HG03342 (cell line): ENCODE measurements around the gene CAP1.
"Not testable (repeated sequence)": the region's sequence is repeated elsewhere in the genome, so short reads cannot be mapped to it uniquely, and the experiment has no call there.

Source experiments
- ATAC-seq: cut with Tn5 transposase; IDR thresholded peaks from one replicate; pipeline ENCODE4 v1.9.1; 2021; ENCODE audit warnings: mild to moderate bottlenecking, moderate library complexity; ENCODE audit not compliant: unreplicated experiment

CAP1 gene

GRCh38 chr1:40030528-40031135 is 9.9 kb upstream of the CAP1 start:
- ATAC-seq, result no peak

DNA sequence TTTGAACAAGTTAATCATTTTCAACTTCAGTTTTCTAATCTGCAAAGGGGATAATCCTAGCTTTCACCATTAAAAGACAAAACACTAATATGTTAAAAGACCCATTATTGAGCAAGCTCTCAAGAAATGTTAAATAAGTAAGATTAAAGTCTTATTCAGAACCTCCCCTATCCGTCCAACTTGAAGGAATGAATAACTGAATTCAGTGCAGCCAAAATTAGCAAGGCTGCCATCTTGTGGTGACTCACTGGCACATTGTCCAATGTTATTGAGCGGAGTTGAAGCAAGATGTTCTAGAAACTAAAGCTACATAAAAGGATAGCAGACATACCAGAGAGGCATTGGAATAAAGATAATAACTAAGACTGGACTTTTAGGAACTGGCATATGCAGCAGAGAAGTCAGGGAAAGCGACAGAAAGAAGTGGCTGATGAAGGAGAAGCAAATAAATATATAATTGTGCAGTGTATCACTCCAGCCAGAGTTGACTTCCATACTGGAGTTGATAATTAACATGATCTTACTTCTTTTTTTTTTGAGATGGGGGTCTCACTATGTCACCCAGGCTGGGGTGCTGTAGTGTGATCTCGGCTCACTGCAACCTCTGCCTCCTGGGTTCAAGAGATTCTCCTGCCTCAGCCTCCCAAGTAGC is 8.2 kb upstream of the CAP1 start:
- no peak for ATAC-seq

GRCh38 chr1:40034869-40035268 is 5.7 kb upstream of the CAP1 start:
- no peak for ATAC-seq

DNA sequence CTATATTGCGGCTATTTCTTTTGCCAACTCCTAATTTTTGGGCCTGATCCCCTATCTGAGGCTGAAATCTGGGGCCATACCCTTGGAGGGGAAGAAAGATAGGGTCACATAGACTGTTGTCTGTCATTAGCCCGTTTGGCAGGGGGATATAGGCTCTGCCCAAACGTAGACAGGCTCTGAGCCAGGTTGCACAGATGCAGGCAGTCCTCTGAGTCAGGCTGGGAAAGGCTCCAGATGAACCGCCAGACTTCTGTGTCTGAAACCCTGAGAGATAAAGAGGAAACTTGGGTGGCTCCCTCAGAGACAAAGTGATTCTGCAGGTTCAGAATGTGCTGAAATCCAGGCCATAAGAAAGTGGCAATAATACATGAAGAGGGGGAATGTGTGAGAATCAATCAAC is 4.0 kb upstream of the CAP1 start:
- no peak for ATAC-seq

- not testable (repeated sequence) for ATAC-seq
These were observed 3.3 kb upstream of the CAP1 start for GRCh38 chr1:40037254-40037653.

DNA sequence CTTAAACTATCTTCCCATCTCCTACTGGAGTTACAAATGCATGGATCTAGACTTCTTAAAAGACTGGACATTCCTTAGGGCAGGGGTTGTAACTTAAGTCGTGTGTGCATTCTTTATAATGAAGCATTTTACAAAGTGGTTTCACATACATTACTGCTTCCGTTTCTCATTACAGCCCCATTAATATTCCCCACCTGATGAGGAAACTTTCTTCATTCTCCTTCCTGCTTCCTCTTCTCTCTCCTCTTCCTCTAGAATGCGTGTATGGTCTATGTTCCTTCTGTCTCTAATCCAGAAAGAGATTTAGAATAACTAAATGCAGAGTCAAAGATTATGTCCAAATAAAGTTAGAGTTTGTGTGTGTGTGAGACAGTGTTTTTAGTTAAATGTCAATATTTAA is 1.8 kb upstream of the CAP1 start:
- no peak for ATAC-seq

GRCh38 chr1:40039245-40039756 is 1.2 kb upstream of the CAP1 start:
- no peak for ATAC-seq

GRCh38 chr1:40039757-40040510 is 595 bp upstream of the CAP1 start:
- ATAC-seq, result peak; percentile 56

DNA sequence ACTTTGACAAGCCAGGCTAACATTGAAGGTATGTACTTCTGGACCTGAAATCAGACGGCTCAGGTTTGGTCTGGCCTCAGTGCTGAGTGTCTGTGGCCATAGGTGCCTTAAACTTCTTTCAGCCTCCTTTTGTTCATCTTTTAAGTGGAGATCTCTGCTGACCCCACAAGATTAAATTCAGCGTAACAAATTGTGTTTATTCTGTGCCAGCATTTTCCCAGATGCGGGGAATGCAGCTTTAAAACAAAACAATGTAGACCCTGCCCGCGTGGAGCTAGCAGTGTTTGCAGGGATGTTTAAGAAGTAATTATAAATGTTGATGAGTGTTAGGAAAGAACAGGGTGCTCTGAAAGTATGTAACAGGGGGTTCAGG is 923 bp downstream of the CAP1 start:
- no peak for ATAC-seq

- ATAC-seq, result no peak
These were observed 1.8 kb downstream of the CAP1 start for GRCh38 chr1:40042341-40042740.

DNA sequence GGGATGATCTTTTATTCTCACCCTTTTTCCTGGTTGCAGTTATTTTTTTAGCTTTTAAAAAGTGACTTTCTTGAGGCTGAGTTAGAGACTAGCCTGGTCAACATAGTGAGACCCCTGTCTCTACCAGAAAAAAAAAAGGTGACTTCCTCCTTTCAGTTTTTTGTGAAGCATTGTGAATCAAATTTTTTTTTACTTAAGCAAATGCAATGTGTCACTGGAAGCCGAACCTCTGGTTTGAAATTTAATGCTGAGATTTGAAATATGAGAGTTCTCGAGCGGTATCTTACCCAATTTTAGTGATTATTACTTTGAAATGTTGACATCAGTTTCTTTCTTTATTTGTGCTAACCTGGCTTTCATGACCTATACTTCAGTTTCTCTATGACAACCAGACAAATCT is 3.6 kb downstream of the CAP1 start:
- ATAC-seq, result no peak

DNA sequence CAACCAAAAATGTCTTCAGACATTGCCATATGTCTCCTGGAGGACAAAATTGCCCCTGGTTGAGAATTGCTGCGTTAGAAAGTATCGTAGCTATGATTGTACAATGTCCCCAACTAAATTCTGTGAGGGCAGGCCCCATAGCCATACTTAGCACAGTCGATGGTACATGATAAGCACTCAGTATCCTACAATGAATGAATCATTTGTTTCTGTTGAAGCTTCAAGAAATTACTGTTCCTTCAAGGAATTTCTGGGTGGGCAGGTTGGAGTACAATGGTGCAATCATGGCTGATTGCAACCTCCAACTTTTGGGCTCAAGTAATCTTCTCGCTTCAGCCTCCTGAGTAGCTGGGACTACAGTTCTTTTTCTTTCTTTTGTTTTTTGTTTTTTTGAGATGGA is 4.7 kb downstream of the CAP1 start:
- no peak for ATAC-seq

- no peak for ATAC-seq
These were observed 5.2 kb downstream of the CAP1 start for GRCh38 chr1:40045766-40046165.

DNA sequence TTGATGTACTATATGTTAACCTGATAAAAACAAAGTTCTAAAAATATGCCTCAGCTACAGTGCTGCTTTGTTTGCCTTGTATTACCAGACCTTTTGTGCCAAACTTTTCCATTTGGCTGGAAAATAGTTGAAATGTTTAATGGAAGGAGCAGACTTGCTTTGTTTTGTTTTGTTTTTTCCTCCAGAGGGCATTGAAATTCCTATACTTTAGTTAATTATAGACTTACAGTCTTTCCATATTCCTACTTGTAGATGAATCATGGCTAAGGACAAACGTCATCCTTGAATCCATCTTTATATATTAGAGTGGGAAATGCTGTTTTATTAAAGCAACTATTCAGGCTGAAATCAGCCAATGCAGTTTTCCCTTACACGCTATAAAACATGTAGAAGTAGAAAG is 6.7 kb downstream of the CAP1 start:
- ATAC-seq, result no peak

- no peak for ATAC-seq
These were observed 7.2 kb downstream of the CAP1 start for GRCh38 chr1:40047769-40048168.

GRCh38 chr1:40049725-40050124 is 9.2 kb downstream of the CAP1 start:
- ATAC-seq, result no peak

DNA sequence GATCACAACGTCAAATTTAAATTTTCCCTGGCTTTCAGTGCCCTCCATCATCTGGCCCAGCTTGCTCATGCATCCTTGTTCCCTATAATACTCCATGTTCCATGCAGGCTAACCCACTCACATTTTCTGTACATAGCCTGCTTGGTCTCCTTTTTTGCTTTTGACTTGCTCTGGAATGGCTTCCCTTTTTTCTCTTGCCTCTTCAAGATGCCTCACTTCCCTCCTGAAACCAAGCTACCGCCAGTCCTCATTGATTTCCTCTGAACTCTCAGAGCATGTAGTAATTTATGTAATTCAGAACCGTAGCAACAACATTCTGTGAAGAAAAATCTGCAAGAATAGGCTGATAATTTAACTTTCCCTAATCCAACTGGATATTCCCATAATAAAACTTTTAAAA is 10.3 kb downstream of the CAP1 start:
- no peak for ATAC-seq

DNA sequence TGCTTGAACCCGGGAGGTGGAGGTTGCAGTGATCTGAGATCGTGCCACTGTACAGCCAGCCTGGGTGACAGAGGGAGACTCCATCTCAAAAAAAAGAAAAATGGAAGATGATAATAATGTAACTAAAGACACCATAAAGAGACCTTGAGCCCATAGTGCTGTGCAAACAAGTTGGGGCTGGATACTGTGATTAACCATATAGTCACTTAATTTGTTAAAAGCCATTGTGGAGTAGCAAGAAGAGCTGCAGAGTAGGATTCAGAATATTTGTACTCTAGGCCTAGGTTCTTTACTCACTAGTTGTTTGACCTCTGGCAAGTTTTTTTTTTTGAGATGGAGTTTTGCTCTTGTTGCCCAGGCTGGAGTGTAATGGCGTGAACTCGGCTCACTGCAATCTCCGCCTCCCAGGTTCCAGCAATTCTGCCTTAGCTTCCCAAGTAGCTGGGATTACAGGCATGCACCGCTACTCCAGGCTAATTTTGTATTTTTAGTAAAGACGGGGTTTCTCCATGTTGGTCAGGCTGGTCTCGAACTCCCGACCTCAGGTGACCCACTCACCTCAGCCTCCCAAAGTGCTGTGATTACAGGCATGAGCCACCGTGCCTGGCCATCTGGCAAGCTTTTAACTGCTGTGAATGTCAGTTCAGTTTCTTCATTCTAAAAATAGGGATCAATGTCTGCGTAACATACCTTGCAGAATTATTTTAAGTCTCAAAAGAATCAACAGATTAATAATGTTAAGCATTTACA is 12.8 kb downstream of the CAP1 start:
- ATAC-seq, result no peak

GRCh38 chr1:40056519-40057309 is 16.2 kb downstream of the CAP1 start:
- no peak for ATAC-seq

DNA sequence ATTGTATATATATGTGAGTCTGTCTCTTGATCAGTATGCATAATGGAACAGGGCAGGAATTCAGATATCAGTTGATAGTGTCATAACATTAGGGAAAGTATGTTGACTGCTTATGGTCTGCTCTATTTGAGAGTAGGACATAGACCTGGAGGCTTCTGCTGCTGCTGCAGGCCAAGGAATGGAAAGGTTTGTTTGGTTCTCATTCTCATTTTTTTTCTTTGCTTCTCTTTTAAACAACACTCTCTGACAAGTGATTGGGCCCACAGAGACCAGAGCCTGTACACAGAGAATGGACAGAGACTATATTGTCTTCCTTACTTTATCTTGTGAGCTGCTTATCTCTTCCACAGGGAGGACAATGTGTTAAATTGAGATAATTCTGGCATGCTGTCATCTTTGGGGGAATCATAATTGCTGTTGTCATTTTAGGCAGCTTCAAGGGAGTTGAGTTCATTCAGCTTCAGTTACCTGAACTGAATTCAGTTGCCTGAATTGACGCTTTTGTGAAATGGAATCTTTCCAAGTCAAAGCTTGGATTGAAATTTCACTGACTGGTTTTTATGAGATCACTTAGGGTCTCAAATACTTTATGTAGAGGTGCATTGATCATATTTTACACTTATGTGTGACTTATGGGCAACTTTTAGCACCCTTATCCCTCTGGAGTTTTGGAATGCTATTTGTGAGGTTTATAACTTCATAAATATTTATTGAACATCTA is 16.9 kb downstream of the CAP1 start:
- no peak for ATAC-seq
